Stimulated activated CD4-positive, alpha-beta T cell treated with anti-CD3 and anti-CD28 coated beads, Interleukin-2, amount 100 ng/mL, for 48 hours (primary cell): ENCODE data around the gene C1QTNF2.

Source experiments
- DNase-seq, 2 donors: peaks; one replicate each; pipeline ENCODE4 v3.0.0-alpha.2; 2020

Gene C1QTNF2, protein sequence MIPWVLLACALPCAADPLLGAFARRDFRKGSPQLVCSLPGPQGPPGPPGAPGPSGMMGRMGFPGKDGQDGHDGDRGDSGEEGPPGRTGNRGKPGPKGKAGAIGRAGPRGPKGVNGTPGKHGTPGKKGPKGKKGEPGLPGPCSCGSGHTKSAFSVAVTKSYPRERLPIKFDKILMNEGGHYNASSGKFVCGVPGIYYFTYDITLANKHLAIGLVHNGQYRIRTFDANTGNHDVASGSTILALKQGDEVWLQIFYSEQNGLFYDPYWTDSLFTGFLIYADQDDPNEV

DNA sequence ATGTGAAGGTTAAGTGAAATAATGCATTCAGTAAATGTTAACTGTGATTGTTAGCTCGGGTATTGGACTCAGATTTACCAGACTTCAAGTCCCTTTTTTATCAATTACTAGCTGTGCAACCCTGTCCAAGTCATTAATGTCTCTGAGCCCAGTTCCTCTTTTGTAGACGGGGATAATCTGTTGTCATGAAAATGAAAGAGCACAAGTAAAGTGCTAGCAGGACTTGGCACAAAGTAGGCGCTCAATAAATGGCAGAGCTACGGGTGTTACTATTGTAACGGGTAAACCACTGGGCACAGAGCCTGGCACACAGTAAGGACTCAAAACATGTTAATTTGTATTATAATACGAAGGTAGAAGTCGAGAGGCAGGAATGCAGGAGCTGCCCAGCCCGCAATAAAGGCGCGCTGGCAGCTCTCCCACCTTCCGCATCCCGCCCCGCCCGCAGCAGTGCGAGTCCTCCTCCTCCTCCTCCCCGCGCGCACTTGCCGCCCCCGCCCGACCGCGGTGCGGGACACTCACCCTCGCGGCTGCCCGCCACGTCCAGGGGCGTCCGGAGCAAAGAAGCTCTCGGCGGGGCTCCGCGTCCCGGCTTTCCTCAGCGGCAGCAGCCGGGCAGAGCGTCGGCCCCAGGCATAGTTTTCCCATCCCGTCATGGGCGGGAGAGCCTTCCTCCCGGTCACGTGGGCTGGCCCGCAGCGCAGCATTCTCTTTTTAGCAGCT, at the start of gene C1QTNF2:
C1QTNF2 (minus strand) TSS at position 637 of the 723 bp plus-strand sequence. CDS start 15,615 bp downstream, outside the sequence.
- peak; percentile 3 to 8 for DNase-seq

GRCh38 chr5:160420331-160420610, 49.8 kb upstream of the C1QTNF2 start:
- DNase-seq: no peak

GRCh38 chr5:160419458-160420330, 49.3 kb upstream of the C1QTNF2 start:
- DNase-seq: no peak

- peak; percentile 88 to 91 for DNase-seq
These were observed 48.4 kb upstream of the C1QTNF2 start, which contains the start of gene SLU7 for GRCh38 chr5:160418561-160419457. Gene SLU7, minus strand, starts transcription at chr5:160419081. Its CDS starts 3,787 bp downstream, at chr5:160415294.

GRCh38 chr5:160399402-160400353, 29.3 kb upstream of the C1QTNF2 start, which contains the start of gene FAM200C:
Gene FAM200C, minus strand, starts transcription at chr5:160400054. Its CDS starts 4,564 bp downstream, at chr5:160395490.
- DNase-seq: peak; percentile 56 to 67

DNA sequence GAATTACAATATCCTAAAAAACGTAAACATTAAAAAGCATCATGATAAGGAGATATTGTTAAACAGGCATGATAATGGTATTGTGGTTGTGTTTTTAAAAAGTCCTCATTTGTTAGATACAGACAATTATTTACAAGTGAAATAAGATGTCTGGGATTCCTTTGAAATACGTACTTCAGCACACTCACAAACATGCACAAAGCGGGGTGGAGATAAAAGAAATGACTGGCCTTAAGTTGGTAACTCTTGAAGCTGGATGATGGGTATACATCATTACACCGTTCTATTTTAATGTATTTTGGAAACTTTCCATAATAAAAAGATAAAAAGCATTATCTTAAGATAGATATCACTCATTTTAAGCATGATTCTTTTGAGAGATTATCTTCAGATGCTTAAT, 28.4 kb upstream of the C1QTNF2 start:
- DNase-seq: no peak

DNA sequence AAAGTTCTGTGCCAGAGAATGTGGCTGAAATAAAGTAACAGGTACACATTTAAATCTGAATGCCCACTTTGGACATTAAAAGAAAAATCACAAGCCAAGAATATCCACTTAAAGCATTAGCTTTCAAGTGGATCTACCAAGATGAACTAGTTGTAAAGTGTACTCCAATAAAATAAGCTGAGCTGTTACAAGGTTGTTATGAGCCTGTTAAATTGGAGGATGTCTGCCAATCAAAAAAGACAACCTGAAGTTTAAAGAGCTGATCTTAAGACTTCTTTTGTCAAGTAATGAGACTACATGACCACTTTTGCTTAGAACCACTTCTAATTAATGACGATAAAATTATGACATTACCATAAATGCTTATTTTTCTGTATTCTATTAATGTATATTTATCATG, 27.1 kb upstream of the C1QTNF2 start:
- no peak for DNase-seq

- no peak for DNase-seq
These were observed 24.7 kb upstream of the C1QTNF2 start for GRCh38 chr5:160395111-160395510.

GRCh38 chr5:160390787-160391696, 20.6 kb upstream of the C1QTNF2 start:
- DNase-seq: no peak

GRCh38 chr5:160387445-160387844, 17.0 kb upstream of the C1QTNF2 start:
- no peak for DNase-seq

GRCh38 chr5:160385496-160385895, 15.1 kb upstream of the C1QTNF2 start:
- no peak for DNase-seq

- no peak for DNase-seq
These were observed 14.3 kb upstream of the C1QTNF2 start for GRCh38 chr5:160384681-160385080.

- no peak for DNase-seq
These were observed 11.9 kb upstream of the C1QTNF2 start for GRCh38 chr5:160382346-160382745.

DNA sequence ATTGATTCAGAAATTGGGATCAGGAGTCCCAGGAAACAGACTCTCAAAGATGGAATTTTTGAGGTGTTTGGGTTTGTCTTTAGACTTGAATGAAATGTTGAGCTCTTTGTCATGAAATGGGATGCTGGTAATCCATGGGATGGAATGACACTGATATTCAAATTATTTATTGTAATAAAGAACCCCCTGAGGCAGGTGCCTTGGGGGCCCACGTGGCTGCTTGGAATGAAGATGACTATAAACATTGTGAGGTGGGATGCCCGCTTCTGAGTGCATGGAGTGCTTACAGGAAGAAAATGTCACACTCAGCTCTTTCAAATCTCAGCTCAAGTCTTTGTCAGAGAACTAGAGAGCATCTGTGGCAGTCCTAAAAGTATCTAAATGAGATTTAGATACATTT, 9.6 kb upstream of the C1QTNF2 start:
- no peak for DNase-seq

DNA sequence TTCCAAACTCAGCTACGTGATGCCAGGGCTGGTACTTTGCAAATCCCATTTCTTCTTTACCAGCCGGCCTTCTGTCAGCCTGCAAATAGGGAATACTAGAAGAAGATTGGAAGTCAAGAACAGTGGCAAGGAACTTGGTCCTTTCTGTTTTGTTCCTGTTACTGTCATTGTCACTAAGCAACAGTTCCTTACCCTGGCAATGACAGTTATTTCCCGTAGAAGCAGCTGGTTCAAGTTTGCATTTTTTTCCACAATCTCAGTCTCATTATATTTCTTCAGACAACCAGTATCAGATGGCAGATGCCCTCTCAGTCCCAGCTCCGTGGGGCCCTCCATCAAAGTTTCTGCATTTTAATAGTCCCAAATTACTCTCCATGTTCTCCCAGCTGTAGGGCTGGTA, 9.1 kb upstream of the C1QTNF2 start:
- no peak for DNase-seq

DNA sequence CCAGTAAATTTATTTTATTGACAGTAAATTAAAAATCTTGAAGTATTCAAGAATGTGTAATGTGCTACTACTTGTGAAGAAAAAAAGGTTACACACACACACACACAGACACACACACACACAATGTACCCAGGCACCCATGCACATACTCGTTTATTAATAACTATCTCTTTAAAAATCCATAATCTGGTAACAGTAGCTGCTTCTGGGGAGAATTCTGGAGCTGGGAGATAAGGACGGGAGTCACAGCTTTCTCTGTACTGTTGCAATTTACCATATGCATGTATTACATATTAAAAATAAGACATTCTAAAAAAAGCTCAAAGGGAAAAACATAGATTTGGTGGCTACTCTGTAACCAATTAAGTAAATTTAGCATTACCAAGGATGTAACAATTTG, 7.9 kb upstream of the C1QTNF2 start:
- DNase-seq: no peak

GRCh38 chr5:160377651-160378050, 7.2 kb upstream of the C1QTNF2 start:
- no peak for DNase-seq

DNA sequence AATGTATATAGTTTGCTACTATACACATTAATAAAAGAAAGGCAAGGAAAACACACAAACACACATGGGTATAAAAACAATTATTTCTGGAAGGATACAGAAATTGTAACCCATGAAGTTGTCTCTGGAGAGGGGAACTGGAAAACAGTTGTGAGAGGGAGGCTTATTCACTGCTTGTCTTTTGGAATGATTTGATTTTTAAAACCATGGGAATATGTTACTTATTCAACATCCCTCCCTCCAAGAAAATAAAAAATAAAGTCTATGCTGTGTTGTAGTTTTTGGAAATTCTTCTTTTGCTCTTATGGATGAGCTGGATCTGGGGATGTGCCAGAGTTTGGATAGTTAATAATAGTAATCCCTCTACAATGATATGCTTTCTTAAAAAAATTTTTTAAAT, 6.0 kb upstream of the C1QTNF2 start:
- DNase-seq: no peak

DNA sequence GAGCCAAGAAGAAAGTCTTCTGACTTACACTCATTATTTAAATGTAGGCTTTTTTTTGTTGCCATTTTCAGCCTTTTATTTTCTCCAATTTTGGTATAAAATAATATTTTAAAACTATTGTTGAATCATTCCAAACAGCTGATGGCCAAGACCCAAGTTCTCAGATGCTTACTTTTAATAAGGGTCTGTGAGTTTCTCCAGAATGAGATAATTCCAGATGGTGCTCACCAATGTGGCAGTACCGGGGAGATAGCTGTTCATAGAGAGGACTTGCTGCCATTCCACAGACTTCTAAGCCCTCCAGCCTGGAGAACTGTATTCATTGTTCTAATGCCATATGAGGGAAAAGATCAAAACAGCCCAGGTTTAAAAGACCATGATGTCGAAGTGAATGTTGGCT, 5.3 kb upstream of the C1QTNF2 start:
- DNase-seq: no peak

- no peak for DNase-seq
These were observed 4.7 kb upstream of the C1QTNF2 start for GRCh38 chr5:160375166-160375565.
